Colonic mucosa (tissue), 4 donors: ENCODE data around the gene FBXW4. TPM values are rescaled to one million over a fixed set of nuclear protein-coding genes. Genes with fewer than 3 reads are reported as not detected.

Source experiments
- DNase-seq: peaks from one replicate; pipeline ENCODE4 v3.0.0-alpha.2; 2020
- H3K27ac ChIP-seq: fragments of 200-600 bp; one replicate; pipeline ENCODE4 v1.8.0; 2021
- H3K27me3 ChIP-seq: fragments of 200-600 bp; one replicate; pipeline ENCODE4 v1.8.0; 2021
- H3K36me3 ChIP-seq: fragments of 200-600 bp; one replicate; pipeline ENCODE4 v1.8.0; 2021
- H3K4me1 ChIP-seq: fragments of 200-600 bp; one replicate; pipeline ENCODE4 v1.8.0; 2021; ENCODE audit warnings: mild to moderate bottlenecking
- H3K4me3 ChIP-seq: fragments of 200-600 bp; one replicate; pipeline ENCODE4 v1.8.0; 2021
- H3K9ac ChIP-seq, 2 donors: one replicate each; pipeline ENCODE4 v1.7.0; 2013; ENCODE audit warnings: control low read depth in 2 of 2, low read depth in 2 of 2, low read length in 2 of 2
- H3K9me3 ChIP-seq: fragments of 200-600 bp; one replicate; pipeline ENCODE4 v1.8.0; 2021
- intact Hi-C: fragments of 100-400 bp; cut with DNase I; formaldehyde crosslinking; loops from one replicate; pipeline ENCODE4 v1.14.1; 2022
- total RNA-seq, 2 donors: library from RNA; stranded (reverse); fragmentation: NEBNext Ultra II Directional in 1 of 2; extraction: Animal tissue kit (Norgen Biotek cat#: 25700) in 1 of 2; gene quantifications; one replicate each; pipeline ENCODE4 v1.2.1, GENCODE V29; 2021
- TF ChIP-seq, protein P1 (sequence below): fragments of 200-600 bp; IDR thresholded peaks from one replicate; pipeline ENCODE4 v1.8.0; 2022; ENCODE audit warnings: antibody characterized with exemption, mild to moderate bottlenecking
- donor health status: healthy.
- donor health status: DM: no; HTN: no; CAD: no.
- donor health status: DM: no; HTN: no; CAD: no.

The FBXW4 gene
- total RNA-seq, 2 donors from 2014 or later = 42.5 to 60.7 TPM

GRCh38 chr10:101649525-101650085 lies 45.4 kb downstream of the FBXW4 start:
- no peaks in the 10 kb centered on the region for H3K36me3 ChIP-seq
- H3K4me1 ChIP-seq = no peaks in the 10 kb centered on the region
- TF ChIP-seq, protein P1, sequence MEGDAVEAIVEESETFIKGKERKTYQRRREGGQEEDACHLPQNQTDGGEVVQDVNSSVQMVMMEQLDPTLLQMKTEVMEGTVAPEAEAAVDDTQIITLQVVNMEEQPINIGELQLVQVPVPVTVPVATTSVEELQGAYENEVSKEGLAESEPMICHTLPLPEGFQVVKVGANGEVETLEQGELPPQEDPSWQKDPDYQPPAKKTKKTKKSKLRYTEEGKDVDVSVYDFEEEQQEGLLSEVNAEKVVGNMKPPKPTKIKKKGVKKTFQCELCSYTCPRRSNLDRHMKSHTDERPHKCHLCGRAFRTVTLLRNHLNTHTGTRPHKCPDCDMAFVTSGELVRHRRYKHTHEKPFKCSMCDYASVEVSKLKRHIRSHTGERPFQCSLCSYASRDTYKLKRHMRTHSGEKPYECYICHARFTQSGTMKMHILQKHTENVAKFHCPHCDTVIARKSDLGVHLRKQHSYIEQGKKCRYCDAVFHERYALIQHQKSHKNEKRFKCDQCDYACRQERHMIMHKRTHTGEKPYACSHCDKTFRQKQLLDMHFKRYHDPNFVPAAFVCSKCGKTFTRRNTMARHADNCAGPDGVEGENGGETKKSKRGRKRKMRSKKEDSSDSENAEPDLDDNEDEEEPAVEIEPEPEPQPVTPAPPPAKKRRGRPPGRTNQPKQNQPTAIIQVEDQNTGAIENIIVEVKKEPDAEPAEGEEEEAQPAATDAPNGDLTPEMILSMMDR = no peak
- no peaks in the 10 kb centered on the region for H3K9me3 ChIP-seq
- intact Hi-C loops = no loop called here
- H3K4me3 ChIP-seq = no peak overlapping the region
- H3K27me3 ChIP-seq = no peaks in the 10 kb centered on the region
- no peak overlapping the region for H3K9ac ChIP-seq
- no peak overlapping the region for H3K27ac ChIP-seq
- no peak for DNase-seq

DNA sequence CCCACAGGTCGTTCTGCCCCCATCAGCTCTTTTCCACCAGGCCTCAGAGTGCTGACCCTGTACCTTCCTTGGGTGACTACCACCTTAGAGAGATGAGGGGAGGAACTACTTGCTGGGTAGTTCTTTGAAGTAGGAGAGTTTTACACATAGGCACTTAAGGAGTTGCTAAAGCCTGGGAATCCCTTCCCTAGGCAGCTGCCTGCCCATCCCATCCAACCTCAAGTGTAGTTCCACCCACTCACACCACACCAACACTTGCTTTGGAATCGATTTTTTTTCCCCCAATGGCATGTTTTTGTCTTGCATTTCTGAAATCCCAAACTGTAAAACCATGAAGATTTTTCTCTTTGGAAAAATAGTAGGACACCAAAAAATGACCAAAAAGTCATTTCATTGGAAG lies 47.7 kb downstream of the FBXW4 start:
- Histone ChIP-seq H3K36me3 (no peaks in the 10 kb centered on the region), H3K27ac (no peak overlapping the region), H3K9me3 (no peaks in the 10 kb centered on the region), H3K27me3 (no peaks in the 10 kb centered on the region), H3K4me3 (no peak overlapping the region), H3K9ac (no peak overlapping the region), H3K4me1 (no peaks in the 10 kb centered on the region)
- TF ChIP-seq, protein P1 = no peak
- DNase-seq = no peak
- intact Hi-C loops = no loop called here

DNA sequence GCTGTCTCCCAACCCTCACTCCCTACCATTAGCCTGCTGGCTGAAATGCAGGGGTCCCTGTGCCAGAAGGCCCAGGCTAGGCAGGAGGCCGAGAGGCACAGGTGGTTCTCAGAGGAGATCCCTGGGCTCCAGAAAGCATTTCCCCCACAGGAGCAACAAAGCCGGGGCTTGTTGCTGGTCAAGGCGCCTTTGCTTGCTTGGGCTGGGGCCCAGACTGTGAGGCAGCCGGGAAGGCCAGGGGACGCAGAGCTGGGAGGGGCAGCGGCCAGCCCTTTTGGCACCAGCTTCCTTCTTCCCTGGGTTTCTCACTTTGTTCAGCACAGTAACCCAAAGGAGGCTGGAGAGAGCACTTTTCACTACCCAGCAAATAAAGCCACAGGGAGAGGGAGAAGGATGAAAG lies 48.6 kb downstream of the FBXW4 start:
- H3K27ac ChIP-seq = no peak overlapping the region
- intact Hi-C loops = no loop called here
- H3K9ac ChIP-seq = no peak overlapping the region
- no peaks in the 10 kb centered on the region for H3K36me3 ChIP-seq
- no peak for DNase-seq
- H3K4me3 ChIP-seq = no peak overlapping the region
- no peaks in the 10 kb centered on the region for H3K4me1 ChIP-seq
- no peaks in the 10 kb centered on the region for H3K9me3 ChIP-seq
- TF ChIP-seq, protein P1 = no peak
- no peaks in the 10 kb centered on the region for H3K27me3 ChIP-seq

GRCh38 chr10:101645659-101646058 lies 49.3 kb downstream of the FBXW4 start:
- DNase-seq = no peak
- intact Hi-C loops = no loop called here
- Histone ChIP-seq H3K27ac (no peak overlapping the region), H3K9ac (no peak overlapping the region), H3K36me3 (no peaks in the 10 kb centered on the region), H3K27me3 (no peaks in the 10 kb centered on the region), H3K4me3 (no peak overlapping the region), H3K9me3 (no peaks in the 10 kb centered on the region), H3K4me1 (no peaks in the 10 kb centered on the region)
- TF ChIP-seq, protein P1 = no peak

- DNase-seq = no peak
- intact Hi-C loops = no loop called here
- Histone ChIP-seq H3K36me3 (no peaks in the 10 kb centered on the region), H3K9me3 (no peaks in the 10 kb centered on the region), H3K4me1 (no peaks in the 10 kb centered on the region), H3K4me3 (no peak overlapping the region), H3K27me3 (no peaks in the 10 kb centered on the region), H3K9ac (no peak overlapping the region), H3K27ac (no peak overlapping the region)
- TF ChIP-seq, protein P1 = no peak
Observed at GRCh38 chr10:101644002-101644401, 51.0 kb downstream of the FBXW4 start.
